HG03175 (cell line): Measurements from ENCODE around the gene FAM193B.

Source experiments
- ATAC-seq: cut with Tn5 transposase; IDR thresholded peaks from one replicate; pipeline ENCODE4 v1.9.1; 2021; ENCODE audit warnings: mild to moderate bottlenecking, moderate library complexity; ENCODE audit not compliant: unreplicated experiment

FAM193B gene

DNA sequence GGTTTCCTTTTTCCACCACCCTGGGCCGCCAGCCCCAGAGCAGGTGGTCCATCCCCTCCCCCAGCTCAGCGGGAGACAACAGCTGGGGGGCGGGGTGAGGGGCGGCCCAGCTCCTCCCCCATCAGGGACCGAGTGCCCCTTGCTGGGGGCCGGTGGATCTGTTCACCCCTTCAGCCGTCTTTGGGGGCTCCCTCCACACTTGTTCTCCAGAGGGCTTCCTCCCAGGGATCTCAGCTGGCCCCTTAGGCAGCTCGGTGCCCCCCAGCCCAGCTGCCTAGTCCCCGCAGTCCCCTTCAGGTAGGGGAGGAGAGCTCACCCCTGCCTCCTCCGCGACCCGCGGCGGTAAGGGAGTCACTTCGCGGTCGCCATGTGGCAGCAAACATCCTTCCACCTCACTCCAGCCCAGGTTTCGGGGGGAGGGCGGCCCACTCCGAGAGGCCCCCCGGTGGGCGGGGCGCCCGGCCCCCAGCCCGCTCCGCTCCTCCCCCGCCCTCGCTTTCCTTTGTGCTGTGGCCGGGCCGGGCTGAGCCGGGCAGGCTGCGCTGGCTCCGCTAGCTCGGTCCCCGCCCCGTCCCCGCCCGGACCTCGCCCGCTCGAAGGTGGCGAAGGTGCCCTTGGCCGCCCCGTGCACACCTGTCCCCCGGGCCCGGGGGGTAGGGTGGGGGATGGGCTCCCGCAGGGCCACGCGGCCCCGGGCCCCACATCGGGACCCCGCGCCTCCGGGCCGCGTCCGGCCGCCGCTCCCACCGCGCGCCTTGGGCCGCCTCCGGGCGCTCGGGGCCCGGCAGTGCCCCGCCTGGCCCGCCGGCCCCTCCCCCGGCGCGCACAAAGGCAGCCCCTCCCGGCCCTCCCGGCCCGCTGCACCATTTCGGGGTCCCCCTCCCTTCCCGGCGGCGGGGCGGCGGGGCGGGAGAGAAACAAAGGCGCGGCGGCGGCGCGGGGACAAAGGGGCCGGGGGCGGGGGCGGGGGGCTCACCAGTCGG lies 81.6 kb downstream of the FAM193B start:
- peak; percentile 49 for ATAC-seq

DNA sequence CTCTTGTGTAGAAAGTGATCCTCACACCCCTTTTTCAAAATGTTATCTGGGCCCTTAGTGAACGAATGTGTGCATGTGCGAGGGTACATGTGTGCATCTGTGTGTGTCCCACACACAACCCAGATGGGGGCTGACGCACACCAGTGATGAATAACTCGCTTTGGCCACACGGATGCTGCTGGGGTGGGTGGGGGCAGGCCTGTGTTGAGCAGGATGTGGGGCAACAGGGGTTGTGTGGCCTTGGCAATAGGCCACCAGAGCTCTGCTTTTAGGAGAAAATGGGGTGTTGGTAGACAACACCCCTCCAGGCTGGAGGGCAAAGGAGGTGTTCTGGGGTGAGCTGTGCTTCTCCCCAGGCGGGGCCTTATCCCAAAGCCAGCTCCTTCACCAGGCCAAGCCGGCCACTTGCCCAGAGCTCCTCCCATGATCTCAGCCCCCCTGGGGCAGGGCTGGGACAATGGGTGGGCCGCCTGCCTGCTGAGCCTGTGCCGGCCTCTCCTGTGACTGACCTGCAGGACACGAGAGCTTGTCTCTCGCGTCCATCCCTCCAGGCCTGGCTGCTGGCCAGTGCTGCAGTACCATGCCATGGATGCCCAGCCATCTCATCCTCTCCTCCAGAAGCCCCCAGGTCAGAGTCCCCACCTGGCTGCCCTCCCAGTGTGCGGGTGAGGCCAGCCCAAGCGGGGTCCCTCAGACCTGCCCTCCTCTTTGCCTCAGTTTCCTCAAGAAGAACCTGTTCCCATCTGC lies 82.6 kb downstream of the FAM193B start:
- ATAC-seq = no peak

DNA sequence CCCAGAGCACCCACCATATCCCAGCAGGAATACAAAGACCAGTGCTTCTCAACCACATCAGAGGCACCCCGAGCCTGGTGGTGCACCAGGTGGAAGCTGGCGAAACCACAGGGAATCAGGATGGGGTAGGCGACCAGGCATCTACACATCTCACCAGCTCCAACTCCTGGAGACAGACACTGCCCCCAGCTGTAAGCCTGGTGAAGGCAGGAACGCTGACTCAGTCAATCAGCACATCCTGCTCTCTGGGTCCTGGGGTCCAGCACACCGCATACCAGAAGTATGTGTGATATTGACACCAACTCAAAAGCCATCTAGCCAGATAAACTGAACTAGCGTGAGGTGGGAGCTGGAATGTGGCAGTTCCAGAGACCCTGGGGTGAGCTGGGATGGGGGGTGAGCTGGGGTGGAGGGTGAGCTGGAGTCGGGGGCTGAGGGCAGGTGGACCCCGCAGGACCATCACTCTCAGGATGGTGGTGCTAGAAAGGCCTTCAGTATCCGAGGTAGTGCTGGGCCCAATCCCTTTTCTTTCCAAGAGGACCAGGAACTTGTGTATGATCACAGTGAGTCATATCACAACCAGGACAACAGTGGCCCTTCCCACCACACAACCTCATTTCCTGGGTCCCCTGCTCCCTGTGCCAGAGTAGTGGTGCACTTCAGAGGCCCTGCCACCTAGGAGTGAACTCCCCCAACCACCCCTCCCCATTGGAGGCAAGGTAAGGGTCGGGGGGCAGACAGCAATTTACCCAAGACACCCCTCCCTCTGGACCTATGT lies 83.4 kb downstream of the FAM193B start:
- ATAC-seq = no peak
